A204.1 (cell line): ENCODE data around the gene CDCA5.
"Not testable (repeated sequence)": the region's sequence is repeated elsewhere in the genome, so short reads cannot be mapped to it uniquely, and the experiment has no call there.

Source experiments
- FAIRE-seq: peaks from 2 replicates; lab custom pipeline; 2012; peaks lifted over from hg19 to GRCh38; lab: Jason Lieb, UNC

CDCA5 gene

DNA sequence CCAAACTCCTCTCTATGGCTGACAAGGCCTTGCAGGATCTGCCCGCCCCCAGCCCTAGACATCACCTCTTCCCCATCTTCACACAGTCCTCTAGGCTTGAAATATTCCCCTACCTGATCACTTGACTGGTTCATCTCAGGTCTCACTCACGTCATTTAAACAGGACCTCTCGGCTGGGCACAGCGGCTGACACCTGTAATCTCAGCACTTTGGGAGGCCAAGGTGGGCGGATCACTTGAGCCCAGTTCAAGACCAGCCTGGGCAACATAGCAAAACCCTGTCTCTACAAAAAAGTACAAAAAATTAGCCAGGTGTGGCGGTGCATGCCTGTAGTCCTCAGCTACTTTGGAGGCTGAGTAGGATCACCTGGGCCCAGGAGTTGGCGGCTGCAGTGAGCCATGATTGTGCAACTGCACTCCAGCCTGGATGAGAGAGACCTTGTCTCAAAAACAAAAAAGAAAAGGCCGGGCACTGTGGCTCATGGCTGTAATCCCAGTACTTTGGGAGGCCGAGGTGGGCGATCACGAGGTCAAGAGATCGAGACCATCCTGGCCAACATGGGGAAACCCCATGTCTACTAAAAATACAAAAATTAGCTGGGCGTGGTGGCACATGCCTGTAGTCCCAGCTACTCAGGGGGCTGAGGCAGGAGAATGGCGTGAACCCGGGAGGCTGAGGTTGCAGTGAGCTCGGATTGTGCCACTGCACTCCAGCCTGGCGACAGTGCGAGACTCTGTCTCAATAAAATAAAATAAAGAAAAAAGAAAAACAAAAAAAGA, 35.2 kb upstream of the CDCA5 start:
- not testable (repeated sequence) for FAIRE-seq

DNA sequence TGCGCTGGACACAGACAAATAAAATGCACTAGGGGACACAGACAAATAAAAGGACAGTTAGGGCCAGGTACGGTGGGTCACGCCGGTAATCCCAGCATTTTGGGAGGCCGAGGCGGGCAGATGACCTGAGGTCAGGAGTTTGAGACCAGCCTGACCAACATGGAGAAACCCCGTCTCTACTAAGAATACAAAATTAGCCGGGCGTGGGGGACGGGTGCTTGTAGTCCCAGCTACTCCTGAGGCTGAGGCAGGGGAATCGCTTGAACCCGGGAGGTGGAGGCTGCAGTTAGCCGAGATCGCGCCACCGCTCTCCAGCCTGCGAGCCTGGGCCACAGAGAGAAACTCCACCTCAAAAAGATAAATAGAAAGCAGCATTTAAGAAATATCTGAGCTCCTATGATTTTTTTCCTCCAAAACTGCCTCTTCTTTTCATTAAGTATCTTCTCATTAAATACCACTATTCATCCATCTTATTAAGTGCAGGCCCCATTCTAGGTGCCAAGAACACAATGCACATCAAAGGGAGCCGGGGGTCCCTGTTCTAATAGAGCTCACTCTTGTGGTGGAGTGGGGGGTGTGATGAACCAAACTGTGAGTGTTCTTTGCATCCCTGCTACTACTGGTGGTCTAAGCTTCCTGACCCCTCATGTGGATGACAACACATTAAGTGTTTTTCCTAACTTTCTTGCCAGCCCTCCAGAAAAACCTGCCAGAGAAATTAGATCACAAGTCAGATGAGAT, 34.4 kb upstream of the CDCA5 start:
- no peak for FAIRE-seq

DNA sequence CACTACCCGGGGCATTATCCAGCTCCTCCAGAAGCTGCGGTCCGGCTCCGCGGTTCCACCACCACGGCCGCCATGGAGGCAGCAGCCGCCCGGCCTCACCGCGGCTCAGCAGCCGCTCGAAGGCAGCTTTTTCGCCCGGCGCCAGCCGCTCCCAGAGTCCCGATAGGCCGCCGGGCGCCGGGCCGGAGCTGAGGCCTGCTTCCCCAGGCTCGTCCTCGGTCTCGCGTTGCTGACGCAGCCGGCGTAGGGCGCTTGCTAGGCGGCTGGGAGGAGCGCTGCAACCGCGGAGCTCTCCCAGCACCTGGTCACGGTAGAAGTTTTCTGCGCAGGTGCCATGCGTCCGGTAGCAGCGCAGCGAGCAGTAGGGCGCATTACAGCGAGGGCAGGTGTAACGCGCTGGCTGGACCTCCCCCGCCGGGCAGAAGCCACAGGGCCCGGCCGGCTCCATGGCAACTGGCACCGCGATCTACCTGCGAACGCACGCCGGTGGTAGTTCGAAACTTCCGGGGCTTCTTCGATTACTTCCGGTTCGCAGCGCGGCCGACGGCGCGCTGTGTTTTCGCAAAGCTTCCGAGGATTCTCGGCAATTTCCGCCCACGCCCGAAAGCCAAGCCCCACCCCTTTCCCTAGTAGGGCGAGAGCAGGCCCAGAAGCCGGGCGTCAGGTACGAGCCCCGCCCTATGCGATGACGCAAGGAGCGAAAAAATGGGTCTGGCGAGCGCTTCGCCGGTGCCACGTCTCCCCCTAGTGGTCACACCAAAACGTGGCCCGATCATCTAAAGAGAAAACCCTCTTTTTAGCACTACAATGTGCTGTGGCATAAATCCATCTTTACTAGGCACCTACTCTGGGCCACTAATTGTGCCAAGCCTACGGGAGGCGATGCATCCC, 33.6 kb upstream of the CDCA5 start, which contains the start of gene ZNHIT2:
Gene ZNHIT2 (minus strand): TSS at position 496 of the 891 bp plus-strand sequence. CDS start 48 bp downstream, at position 448.
- peak; percentile 99 for FAIRE-seq

DNA sequence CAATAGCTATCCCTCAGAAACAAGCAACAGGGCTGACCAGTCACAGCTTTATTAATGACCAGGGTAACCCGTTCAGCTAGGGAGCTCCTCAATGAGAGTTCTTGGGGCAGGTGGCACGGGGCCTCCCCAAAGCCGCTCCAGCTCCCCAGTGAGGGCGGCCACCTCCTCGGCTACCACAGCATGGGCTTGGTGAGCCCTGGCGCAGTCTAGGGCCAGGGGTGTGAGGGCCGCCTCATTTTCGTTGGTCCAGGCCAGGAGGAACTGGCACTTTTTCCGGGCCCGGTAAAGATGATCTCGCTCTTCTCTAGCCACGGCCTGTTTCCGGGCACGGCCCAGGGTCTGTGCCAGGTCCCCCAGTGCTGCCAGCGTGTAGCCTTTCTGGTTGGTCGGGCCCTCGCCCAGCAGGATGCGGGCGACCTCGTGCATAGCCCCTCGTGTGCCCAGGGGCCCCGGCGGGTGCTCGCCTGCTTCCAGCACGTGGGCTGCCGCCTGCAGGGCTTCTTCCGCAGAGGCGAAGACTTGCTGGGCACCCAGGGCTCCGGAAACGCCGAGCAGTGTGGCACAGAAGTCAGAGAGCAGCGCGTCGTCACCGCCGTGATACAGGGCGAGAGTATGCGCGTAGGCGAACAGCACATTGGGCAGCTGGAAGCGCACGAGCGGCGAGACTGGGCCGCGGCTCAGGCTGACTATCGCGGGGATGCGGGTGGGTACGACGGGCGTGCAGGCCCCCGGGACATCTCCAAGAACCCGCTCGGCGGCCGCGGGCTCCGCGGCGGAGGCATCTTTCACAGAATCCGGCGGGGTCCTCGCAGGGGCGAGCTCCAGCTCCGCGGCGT, 32.7 kb upstream of the CDCA5 start:
- no peak for FAIRE-seq

DNA sequence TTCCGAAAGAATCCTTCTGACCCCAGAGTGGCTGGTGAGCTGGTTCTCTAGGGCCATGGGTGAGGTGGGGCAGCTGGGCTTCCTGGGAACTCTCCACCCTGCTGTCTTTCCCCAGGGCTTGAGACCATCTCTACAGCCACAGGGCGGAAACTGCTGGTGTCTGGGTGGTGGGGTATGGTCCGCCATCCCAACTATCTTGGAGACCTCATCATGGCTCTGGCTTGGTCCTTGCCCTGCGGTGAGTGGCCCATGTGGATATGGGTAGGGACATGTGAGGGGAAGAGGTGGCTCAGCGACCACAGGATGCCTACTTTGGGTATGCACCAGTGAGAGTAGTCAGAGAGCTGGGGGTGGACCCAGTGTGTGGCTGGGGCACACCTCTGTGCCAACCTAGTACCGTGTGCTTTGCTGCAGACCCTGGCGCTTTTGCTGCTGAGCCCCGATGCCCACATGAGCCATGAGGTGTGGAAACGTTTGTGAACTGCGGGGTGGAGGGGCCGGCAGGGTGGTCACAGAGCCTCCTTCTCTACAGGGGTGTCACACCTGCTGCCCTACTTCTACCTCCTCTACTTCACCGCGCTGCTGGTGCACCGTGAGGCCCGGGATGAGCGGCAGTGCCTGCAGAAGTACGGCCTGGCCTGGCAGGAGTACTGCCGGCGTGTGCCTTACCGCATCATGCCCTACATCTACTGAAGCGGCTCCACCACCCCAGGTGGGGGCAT, 31.7 kb upstream of the CDCA5 start:
- no peak for FAIRE-seq

DNA sequence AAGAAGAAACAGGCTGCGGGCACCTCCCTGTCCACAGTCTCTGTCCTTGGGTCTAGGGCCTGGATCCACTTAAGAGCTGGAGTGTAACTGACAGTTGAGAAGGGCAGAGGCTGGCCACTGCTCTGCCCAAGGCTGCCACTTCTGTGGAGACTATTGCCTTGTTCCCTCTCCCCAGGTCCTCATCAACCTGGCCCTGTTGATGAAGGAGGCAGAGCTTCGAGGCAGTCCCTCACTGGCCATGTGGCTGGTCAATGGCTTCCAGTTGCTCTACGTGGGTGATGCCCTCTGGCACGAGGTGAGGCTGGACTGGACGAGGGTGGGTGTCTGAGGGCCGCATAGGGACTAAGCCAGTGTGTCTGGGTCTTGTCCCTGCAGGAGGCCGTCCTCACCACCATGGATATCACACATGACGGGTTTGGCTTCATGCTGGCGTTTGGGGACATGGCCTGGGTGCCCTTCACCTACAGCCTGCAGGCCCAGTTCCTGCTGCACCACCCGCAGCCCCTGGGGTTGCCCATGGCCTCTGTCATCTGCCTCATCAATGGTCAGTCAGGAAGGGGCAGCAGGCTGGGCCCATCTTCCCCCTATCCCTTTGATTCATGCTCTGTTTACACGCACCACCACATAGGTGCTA, 30.8 kb upstream of the CDCA5 start:
- no peak for FAIRE-seq

DNA sequence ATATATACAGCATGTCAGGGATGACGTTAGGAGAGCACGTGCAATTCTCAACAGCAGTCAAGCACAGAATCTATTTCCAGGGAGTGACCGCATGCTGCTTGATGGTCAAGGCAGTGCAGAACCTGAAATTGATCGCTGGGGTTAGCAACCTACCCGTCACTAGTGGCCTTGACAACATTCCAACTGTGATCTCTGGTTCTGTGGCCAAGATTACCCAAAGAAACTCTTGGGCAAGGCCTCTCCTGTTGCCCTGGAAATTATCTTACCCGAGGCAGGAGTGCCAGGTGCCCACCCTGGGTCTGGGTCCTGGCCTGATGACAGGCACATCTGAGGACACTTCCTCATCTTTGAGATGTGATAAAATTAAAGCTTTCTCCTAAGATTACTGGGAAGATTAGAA, 30.0 kb upstream of the CDCA5 start:
- no peak for FAIRE-seq

DNA sequence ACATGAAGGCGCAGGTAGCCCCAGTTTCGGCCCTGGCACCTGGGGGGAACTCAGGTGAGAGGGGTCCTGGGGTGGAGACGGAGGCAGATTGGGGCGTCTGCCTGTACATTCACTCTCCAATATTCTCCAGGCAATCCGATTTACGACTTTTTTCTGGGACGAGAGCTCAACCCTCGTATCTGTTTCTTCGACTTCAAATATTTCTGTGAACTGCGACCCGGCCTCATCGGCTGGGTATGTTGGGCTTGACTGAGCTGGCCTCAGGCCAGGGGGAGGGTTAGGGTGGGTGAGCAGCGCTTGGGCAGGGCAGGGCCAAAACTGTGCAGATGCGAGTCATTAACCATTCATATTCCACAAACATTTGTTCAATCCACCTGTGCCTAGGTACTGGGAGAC, 29.5 kb upstream of the CDCA5 start:
- no peak for FAIRE-seq

DNA sequence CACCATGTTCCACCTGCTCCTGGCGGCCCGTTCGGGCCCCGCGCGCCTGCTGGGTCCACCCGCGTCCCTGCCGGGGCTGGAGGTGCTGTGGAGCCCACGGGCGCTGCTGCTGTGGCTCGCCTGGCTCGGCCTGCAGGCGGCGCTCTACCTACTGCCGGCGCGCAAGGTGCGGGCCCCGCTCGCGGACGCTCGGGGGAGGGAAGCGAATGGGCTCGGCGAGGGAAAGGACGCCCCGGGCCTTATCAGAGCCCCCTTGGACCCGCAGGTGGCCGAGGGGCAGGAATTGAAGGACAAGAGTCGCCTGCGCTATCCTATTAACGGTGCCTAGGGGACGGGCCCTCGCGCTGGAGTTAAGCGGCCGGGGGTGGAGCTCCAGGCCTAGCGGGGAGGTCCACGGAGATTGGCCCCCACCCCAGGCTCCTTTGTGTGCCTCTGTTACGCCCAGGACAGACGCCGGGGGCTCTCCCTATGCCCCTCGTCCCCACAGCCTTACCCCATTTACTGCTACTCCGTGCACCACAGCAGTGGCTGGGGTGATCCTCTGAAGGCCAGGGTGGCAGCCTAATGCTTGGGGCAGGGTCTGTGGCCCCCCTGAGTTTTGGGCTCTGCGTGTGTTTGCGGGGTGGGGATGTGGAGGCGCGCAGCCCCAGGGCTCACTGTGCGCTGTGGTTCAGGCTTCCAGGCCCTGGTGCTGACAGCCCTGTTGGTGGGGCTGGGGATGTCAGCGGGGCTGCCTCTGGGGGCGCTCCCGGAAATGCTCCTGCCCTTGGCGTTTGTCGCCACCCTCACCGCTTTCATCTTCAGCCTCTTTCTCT, 28.9 kb upstream of the CDCA5 start:
- no peak for FAIRE-seq

DNA sequence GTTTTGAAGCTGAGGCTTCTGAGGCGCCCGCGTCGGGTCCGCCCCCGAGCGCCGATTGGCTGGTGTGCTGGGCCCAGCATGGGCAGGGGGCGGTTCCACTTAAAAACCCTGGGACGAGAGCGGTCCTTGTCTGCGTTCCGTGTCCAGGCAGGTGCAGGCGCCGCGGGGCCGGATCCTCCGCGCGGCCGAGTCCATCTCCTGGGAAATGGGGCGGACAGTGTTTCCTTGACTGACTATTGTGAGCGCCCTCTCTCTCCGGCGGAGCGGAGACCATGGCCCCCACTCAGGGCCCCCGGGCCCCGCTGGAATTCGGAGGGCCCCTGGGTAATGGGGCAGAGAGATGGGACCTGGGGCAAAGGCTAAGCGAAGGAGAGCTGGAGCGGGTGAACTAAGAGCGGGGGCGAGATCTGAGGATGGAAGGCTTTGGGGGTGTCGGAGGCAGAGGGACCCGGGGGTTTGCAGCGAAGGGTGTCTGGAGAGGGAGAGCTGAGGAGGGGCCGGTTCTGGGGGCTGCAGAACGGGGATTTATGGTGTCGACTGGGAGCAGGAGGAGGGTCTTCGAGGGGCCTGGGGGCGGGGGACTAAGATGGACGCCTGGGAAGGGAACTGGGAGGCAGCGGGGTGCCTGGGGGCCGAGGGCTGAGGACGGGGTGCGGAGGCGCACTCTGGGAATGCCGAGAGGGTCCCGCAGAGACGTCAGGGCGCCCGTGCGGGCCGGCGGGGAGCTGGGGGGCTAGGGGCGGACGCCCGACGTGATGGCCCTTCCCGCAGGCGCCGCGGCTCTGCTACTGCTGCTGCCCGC, 28.1 kb upstream of the CDCA5 start, which contains the start of gene TM7SF2:
Gene TM7SF2 (plus strand): TSS at position 129 of the 802 bp plus-strand sequence. CDS start 144 bp downstream, at position 273.
- FAIRE-seq, result no peak

DNA sequence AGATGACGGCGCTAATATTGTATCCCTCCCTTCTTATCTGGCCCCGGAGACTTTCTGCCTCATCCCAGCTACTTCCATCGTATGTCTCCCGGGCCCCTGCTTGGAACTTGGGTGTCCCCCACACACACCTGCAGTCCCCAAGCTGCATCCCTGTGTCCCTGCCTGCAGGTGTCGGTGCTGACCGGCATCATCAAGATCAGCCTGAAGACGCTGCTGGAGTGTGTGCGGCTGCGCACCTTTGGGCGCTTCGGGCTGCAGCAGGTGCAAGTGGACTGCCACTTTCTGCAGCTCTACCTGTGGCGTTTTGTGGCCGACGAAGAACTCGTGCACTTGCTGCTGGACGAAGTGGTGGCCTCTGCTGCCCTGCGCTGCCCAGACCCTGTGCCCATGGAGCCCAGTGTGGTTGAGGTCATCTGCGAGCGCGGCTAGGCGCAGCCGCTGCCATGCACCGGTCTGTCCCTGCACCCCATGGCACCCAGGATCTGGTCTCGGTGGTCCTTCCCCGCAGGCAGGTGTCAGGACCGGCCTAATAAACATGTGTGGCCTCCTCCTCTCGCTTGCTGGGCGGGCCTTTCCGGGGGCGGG, 27.4 kb upstream of the CDCA5 start:
- FAIRE-seq, result no peak

DNA sequence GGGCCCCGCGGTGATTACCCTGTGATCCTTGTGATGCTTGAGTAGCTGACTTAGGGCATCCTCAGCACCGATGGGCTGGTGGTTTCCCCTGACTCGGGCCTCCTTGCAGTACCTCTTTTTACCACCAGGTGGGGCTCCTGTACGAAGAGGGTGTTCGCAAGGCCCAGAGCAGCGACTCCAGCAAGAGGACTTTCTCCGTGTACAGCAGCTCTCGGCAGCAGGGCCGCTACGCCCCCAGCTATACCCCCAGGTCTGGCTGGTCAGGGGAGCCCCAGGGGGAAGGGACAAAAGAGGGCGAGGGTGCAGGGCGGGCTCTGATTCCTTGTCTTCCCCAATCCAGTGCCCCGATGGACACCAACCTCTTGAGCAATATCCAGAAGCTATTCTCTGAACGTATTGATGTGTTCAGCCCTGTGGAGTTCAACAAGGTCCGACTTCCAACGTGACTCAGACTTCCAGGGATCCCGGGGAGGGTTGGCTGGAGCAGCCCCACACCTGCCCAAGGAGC, 26.6 kb upstream of the CDCA5 start:
- no peak for FAIRE-seq

DNA sequence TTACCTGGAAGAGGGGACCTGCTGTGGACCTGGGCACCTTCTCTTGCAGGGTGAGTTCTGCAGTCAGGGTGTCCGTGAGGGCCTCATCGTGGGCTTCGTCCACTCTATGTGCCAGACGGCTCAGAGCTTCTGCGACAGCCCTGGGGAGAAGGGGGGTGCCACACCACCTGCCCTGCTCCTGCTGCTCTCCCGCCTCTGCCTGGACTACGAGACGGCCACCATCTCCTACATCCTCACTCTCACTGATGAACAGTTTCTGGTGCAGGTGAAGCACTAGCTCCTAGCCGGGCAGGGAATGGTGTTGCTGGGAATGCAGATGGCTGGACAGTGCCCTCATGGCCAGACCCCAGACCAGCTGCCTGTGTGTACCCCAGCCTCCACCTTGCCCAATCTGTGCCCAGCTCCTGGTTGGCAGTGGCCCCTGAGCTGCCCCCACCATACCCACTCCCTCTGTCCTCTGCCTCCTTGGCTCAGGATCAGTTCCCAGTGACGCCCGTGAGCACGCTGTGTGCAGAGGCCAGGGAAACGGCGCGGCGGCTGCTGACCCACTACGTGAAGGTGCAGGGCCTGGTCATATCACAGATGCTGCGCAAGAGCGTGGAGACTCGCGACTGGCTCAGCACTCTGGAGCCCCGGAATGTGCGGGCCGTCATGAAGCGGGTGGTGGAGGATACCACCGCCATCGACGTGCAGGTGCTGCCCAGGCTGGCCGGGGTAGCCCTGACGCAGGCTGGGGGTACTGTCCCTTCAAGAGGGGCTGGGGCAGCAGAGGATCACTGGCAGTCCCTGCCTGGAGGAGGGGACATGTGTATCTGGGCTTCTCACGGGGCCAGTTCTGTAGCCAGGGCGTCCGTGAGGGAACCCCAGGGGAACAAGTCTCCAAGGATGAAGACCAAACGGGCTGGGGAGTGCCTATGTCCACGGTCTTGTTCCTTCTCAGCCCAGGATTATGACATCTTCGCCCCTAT, 25.7 kb upstream of the CDCA5 start:
- no peak for FAIRE-seq

DNA sequence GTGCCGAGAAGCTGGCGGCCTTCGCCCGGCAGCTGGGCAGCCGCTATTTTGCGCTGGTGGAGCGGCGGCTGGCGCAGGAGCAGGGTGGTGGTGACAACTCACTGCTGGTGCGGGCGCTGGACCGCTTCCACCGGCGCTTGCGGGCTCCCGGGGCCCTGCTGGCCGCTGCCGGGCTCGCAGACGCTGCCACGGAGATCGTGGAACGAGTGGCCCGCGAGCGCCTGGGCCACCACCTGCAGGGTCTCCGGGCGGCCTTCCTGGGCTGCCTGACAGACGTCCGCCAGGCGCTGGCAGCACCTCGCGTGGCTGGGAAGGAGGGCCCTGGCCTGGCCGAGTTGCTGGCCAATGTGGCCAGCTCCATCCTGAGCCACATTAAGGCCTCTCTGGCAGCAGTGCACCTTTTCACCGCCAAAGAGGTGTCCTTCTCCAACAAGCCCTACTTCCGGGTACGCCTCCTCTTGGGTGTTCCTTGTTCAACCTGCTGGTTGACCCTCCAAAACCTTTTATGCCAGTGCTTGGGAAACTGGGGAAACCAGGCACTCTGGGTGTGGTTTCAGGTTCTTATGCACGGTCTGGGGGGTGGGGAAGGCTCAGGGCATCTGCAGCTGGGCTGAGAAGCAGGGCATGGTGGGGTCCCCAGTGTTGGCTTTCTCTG, 24.8 kb upstream of the CDCA5 start:
- no peak for FAIRE-seq

DNA sequence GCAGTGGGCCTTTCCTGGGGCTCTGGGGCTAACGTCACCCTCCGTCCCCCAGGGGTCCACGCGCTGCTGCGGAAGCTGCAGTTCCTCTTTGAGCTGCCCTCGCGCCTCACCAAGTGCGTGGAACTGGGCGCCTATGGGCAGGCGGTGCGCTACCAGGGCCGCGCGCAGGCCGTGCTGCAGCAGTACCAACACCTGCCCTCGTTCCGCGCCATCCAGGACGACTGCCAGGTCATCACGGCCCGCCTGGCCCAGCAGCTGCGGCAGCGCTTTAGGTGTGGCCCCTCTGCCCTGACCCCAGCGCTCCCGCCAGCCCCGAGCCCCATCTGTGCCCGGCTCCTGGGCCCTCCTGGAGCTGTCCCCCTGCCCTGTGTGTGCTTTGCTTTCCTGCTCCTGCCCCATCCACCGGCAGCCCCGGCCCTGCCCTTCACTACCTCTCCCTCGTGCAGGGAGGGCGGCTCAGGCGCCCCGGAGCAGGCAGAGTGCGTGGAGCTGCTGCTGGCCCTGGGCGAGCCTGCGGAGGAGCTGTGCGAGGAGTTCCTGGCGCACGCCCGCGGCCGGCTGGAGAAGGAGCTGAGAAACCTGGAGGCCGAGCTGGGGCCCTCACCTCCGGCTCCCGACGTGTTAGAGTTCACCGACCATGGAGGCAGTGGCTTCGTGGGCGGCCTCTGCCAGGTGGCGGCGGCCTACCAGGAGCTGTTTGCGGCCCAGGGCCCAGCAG, 24.1 kb upstream of the CDCA5 start:
- FAIRE-seq, result no peak

DNA sequence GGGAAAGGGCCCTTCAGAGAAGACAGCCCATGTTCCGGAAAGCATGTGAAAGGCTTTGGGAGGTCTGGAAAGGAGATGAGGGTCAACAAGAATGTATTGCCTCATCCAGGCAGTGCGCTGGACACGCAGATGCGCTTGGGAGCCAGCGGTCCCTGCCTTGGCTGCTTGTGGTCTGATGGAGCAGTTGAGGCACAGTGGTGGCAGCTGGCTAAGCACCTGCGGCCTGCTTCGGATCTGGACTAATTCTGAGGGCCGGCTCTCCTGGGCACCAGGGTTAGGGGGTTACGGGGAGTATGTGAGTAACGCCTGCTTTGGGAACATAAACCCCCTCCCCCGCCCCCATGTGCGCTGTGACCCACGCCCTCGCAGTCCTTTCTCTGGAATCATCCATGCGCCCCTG, 23.2 kb upstream of the CDCA5 start:
- FAIRE-seq, result no peak
